Hepatocyte (in vitro differentiated cells): ENCODE results near the gene MAST4.

Experiments used
- CTCF ChIP-seq: fragments of 200-600 bp; sonication (generic); IDR thresholded peaks from 2 replicates; pipeline ENCODE4 v1.5.1; 2016; ENCODE audit warnings: antibody characterized with exemption, mild to moderate bottlenecking; ENCODE audit not compliant: poor library complexity
- EZH2 ChIP-seq: fragments of 200-600 bp; sonication (generic); IDR thresholded peaks from 2 replicates; pipeline ENCODE4 v1.6.1; 2016; ENCODE audit warnings: antibody characterized with exemption, mild to moderate bottlenecking, borderline replicate concordance
- EZH2phosphoT487 ChIP-seq: fragments of 200-600 bp; sonication (generic); IDR thresholded peaks from one replicate; pipeline ENCODE4 v1.6.1; 2018; ENCODE audit warnings: antibody characterized with exemption, mild to moderate bottlenecking, low read depth, moderate library complexity; ENCODE audit not compliant: unreplicated experiment, severe bottlenecking

GRCh38 chr5:66646570-66646969, 50.4 kb downstream of the MAST4 start:
- TF ChIP-seq CTCF (no peak), EZH2phosphoT487 (no peak), EZH2 (no peak)
